GM12892 (cell line): ENCODE results near the gene GET4.

Source experiments
- POLR2A ChIP-seq: IDR thresholded peaks from 2 replicates; pipeline ENCODE4 v1.6.1; 2011; ENCODE audit warnings: low read depth, low read length, control low read depth
- POLR2AphosphoS5 ChIP-seq: IDR thresholded peaks from 2 replicates; pipeline ENCODE4 v1.6.1; 2011; ENCODE audit warnings: low read depth, low read length, control low read depth
- TAF1 ChIP-seq: IDR thresholded peaks from 2 replicates; pipeline ENCODE4 v1.6.1; 2011; ENCODE audit warnings: low read depth, mild to moderate bottlenecking, control low read depth, low read length, borderline replicate concordance

GRCh38 chr7:876077-876971 is at the start of gene GET4:
- TF ChIP-seq TAF1 = peak; percentile 62; the same call in 1 of the 2 replicates
- peak; percentile 92 for TF ChIP-seq POLR2A
- TF ChIP-seq POLR2AphosphoS5 = peak; percentile 76
